ENCODE results near the gene PASK.

GRCh38 chr2:241063093-241063551 is 86.2 kb downstream of the PASK start:
- TF ChIP-seq CTCF (optimal IDR thresholded peaks at IDR 0.05 in 1 of 3, IDR thresholded peaks at IDR 0.05 in 1 of 3, conservative IDR thresholded peaks at IDR 0.05 in 1 of 3; ENCODE audit: extremely low read depth in 1 of 3, insufficient read depth in 2 of 3, low read length in 3 of 3), result no peak
- TF ChIP-seq EZH2 (IDR thresholded peaks at IDR 0.05; ENCODE audit: low read length), result no peak
